Neural progenitor cell (in vitro differentiated cells): ENCODE data around the gene TMEM51. TPM values are rescaled to one million over a fixed set of nuclear protein-coding genes. Genes with fewer than 3 reads are reported as not detected.
A peak's percentile ranks its signal among the peaks of the same experiment; 100 is the strongest.

Experiments used
- DNase-seq: peaks from one replicate; pipeline ENCODE4 v3.0.0-alpha.2; 2016; ENCODE audit warnings: low spot score
- H2AFZ ChIP-seq: fragments of 200-600 bp; sonication (generic); replicated peaks from 2 replicates; pipeline ENCODE4 v1.6.1; 2016; ENCODE audit warnings: antibody characterized with exemption
- H3F3A ChIP-seq: fragments of 200-600 bp; sonication (generic); 2 replicates; pipeline ENCODE4 v1.6.1; 2016; ENCODE audit warnings: antibody characterized with exemption, low read depth
- H3K27ac ChIP-seq: fragments of 200-600 bp; sonication (generic); 2 replicates; pipeline ENCODE4 v1.5.1; 2016; ENCODE audit warnings: mild to moderate bottlenecking
- H3K27me3 ChIP-seq: fragments of 200-600 bp; sonication (generic); 2 replicates; pipeline ENCODE4 v1.6.1; 2016; ENCODE audit warnings: mild to moderate bottlenecking, moderate library complexity
- H3K36me3 ChIP-seq: fragments of 200-600 bp; sonication (generic); 2 replicates; pipeline ENCODE4 v1.5.1; 2016
- H3K4me1 ChIP-seq: fragments of 200-600 bp; sonication (generic); 2 replicates; pipeline ENCODE4 v1.6.1; 2016; ENCODE audit warnings: mixed run types
- H3K4me2 ChIP-seq: fragments of 200-600 bp; sonication (generic); 2 replicates; pipeline ENCODE4 v1.6.1; 2016
- H3K4me3 ChIP-seq: fragments of 200-600 bp; sonication (generic); 2 replicates; pipeline ENCODE4 v1.5.1; 2016
- H3K79me2 ChIP-seq: fragments of 200-600 bp; sonication (generic); 2 replicates; pipeline ENCODE4 v1.6.1; 2016; ENCODE audit warnings: low read depth
- H3K9ac ChIP-seq: fragments of 200-600 bp; sonication (generic); 2 replicates; pipeline ENCODE4 v1.6.1; 2016
- H3K9me3 ChIP-seq: fragments of 200-600 bp; sonication (generic); 2 replicates; pipeline ENCODE4 v1.5.1; 2016; ENCODE audit warnings: low read depth
- H4K20me1 ChIP-seq: fragments of 200-600 bp; sonication (generic); 2 replicates; pipeline ENCODE4 v1.6.1; 2016; ENCODE audit warnings: low read depth
- H3K27ac Mint-ChIP-seq: 3 replicates; pipeline ENCODE4 v1.8.0; 2021; ENCODE audit warnings: mixed read lengths
- H3K27me3 Mint-ChIP-seq: 2 replicates; pipeline ENCODE4 v1.8.0; 2022; ENCODE audit warnings: low read depth, mild to moderate bottlenecking, inconsistent platforms, moderate library complexity, mixed read lengths; ENCODE audit not compliant: insufficient read depth
- H3K36me3 Mint-ChIP-seq: 3 replicates; pipeline ENCODE4 v1.8.0; 2021; ENCODE audit warnings: mixed read lengths
- H3K4me1 Mint-ChIP-seq: 3 replicates; pipeline ENCODE4 v1.8.0; 2021; ENCODE audit warnings: mixed read lengths
- H3K4me3 Mint-ChIP-seq: 3 replicates; pipeline ENCODE4 v1.8.0; 2021; ENCODE audit warnings: mild to moderate bottlenecking, moderate library complexity, mixed read lengths
- H3K9me3 Mint-ChIP-seq: 3 replicates; pipeline ENCODE4 v1.8.0; 2020; ENCODE audit warnings: mixed read lengths
- EZH2 ChIP-seq: fragments of 200-600 bp; sonication (generic); IDR thresholded peaks from 2 replicates; pipeline ENCODE4 v1.6.1; 2017; ENCODE audit warnings: antibody characterized with exemption, mild to moderate bottlenecking, moderate library complexity
- EZH2phosphoT487 ChIP-seq: fragments of 200-600 bp; sonication (generic); IDR thresholded peaks from 2 replicates; pipeline ENCODE4 v1.6.1; 2017; ENCODE audit warnings: antibody characterized with exemption
- total RNA-seq: library from RNA; depleted of rRNA; stranded (reverse); fragments of >200 nt; gene quantifications from 2 replicates; pipeline ENCODE4 v1.2.3, GENCODE V29; 2015; ENCODE audit warnings: low replicate concordance
- TF ChIP-seq, protein P1 (sequence below): fragments of 200-600 bp; sonication (generic); IDR thresholded peaks from 2 replicates; pipeline ENCODE4 v1.5.1; 2017; ENCODE audit warnings: antibody characterized with exemption, mild to moderate bottlenecking

Gene TMEM51
- total RNA-seq, 1 donor from 2014 or later: 5.2 TPM

DNA sequence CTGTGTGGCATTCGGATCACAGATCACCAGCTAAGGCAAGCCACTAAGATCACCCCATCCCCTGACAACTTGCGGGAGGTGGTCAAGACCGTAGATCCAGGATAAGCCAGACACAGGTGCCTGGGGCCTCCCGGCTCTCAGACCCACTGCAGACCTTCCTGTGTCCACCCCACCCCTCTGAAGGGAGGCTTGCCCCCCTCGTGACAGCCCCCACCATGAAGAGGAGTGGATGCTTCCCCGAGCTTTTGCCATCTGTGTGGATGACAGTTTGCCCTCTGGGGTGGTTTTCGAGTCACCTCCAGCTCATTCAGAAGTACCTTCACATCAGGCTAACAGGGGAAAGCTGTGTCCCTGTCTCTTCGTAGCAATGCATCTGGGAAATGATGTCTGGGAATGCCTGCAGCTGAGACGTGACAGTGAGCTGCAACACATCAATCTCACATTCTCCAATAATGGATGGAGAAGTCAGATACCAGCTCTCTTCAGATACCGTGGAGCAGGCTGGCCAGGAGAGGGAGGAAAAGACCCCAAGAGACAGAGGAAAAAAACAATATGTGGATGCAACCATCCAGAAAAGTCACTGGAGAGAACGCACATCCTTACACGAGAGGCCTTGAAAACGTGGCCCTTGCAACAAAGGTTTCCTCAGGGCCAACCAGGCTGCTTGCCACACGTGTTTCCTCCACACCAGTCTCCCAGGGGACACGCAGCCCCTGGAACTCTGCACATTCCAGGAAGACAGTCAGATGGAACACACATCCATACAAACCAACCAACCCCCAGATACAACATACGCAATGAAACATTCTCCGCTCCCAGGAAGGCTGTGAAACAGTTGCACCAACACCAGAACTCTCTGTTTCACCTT is 73.1 kb downstream of the TMEM51 start:
- no peaks in the 10 kb centered on the region for H3K36me3 ChIP-seq
- peak overlapping the region; percentile 82 for H3K27ac Mint-ChIP-seq
- H3K36me3 Mint-ChIP-seq: peaks cover 3% of the 10 kb centered on the region
- H3K27me3 ChIP-seq: no peaks in the 10 kb centered on the region
- H3K9me3 ChIP-seq: no peaks in the 10 kb centered on the region
- DNase-seq: no peak
- H3K4me1 Mint-ChIP-seq: peaks cover 43% of the 10 kb centered on the region
- peaks cover 8% of the 10 kb centered on the region for H3K27me3 Mint-ChIP-seq
- peaks cover 6% of the 10 kb centered on the region for H3F3A ChIP-seq
- no peak overlapping the region for H3K4me3 ChIP-seq
- no peaks in the 10 kb centered on the region for H4K20me1 ChIP-seq
- H3K9me3 Mint-ChIP-seq: no peaks in the 10 kb centered on the region
- H3K4me2 ChIP-seq: no peak overlapping the region
- no peak overlapping the region for H3K4me3 Mint-ChIP-seq
- no peaks in the 10 kb centered on the region for H3K4me1 ChIP-seq
- no peak overlapping the region for H2AFZ ChIP-seq
- TF ChIP-seq EZH2 (no peak), EZH2phosphoT487 (no peak)
- TF ChIP-seq, protein P1, sequence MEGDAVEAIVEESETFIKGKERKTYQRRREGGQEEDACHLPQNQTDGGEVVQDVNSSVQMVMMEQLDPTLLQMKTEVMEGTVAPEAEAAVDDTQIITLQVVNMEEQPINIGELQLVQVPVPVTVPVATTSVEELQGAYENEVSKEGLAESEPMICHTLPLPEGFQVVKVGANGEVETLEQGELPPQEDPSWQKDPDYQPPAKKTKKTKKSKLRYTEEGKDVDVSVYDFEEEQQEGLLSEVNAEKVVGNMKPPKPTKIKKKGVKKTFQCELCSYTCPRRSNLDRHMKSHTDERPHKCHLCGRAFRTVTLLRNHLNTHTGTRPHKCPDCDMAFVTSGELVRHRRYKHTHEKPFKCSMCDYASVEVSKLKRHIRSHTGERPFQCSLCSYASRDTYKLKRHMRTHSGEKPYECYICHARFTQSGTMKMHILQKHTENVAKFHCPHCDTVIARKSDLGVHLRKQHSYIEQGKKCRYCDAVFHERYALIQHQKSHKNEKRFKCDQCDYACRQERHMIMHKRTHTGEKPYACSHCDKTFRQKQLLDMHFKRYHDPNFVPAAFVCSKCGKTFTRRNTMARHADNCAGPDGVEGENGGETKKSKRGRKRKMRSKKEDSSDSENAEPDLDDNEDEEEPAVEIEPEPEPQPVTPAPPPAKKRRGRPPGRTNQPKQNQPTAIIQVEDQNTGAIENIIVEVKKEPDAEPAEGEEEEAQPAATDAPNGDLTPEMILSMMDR: no peak
- no peak overlapping the region for H3K27ac ChIP-seq
- H3K79me2 ChIP-seq: no peaks in the 10 kb centered on the region
- H3K9ac ChIP-seq: no peak overlapping the region

DNA sequence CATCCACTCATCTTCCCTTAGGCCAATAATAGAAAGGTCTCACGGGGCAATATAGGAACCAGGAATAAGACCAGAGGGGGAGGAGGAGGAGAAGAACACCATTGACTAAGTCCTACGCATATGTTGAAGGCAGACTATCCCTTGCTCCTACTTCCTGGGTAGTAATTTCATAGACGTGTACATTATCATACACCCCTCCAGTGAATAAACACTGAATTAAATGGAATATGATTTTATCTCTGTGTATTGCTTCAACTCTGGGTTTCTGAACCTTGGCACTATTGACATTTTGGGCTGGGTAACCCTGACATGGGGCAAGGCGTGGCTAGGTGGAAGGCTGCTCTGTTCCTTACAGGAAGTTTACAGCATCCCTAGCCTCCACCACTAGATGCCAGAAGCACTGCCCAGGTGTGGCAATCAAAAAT is 76.2 kb downstream of the TMEM51 start:
- no peak overlapping the region for H3K27ac Mint-ChIP-seq
- no peaks in the 10 kb centered on the region for H3K27me3 ChIP-seq
- no peak overlapping the region for H3K4me2 ChIP-seq
- peaks cover 6% of the 10 kb centered on the region for H3K4me1 ChIP-seq
- no peaks in the 10 kb centered on the region for H3K9me3 ChIP-seq
- no peak for TF ChIP-seq EZH2phosphoT487
- TF ChIP-seq, protein P1: no peak
- no peak for TF ChIP-seq EZH2
- H3K9me3 Mint-ChIP-seq: peaks cover 3% of the 10 kb centered on the region
- H3F3A ChIP-seq: no peaks in the 10 kb centered on the region
- no peaks in the 10 kb centered on the region for H3K36me3 Mint-ChIP-seq
- no peaks in the 10 kb centered on the region for H3K36me3 ChIP-seq
- H3K4me3 ChIP-seq: no peak overlapping the region
- no peak overlapping the region for H3K27ac ChIP-seq
- DNase-seq: no peak
- no peaks in the 10 kb centered on the region for H4K20me1 ChIP-seq
- no peak overlapping the region for H2AFZ ChIP-seq
- H3K9ac ChIP-seq: no peak overlapping the region
- peaks cover 26% of the 10 kb centered on the region for H3K4me1 Mint-ChIP-seq
- no peak overlapping the region for H3K4me3 Mint-ChIP-seq
- no peaks in the 10 kb centered on the region for H3K79me2 ChIP-seq
- H3K27me3 Mint-ChIP-seq: peaks cover under 1% of the 10 kb centered on the region

- Histone ChIP-seq H3F3A (no peaks in the 10 kb centered on the region), H4K20me1 (no peaks in the 10 kb centered on the region), H3K36me3 (no peaks in the 10 kb centered on the region), H3K27me3 (no peaks in the 10 kb centered on the region), H2AFZ (no peak overlapping the region), H3K4me1 (peaks cover 6% of the 10 kb centered on the region), H3K4me2 (no peak overlapping the region), H3K9me3 (no peaks in the 10 kb centered on the region), H3K4me3 (no peak overlapping the region), H3K79me2 (no peaks in the 10 kb centered on the region), H3K9ac (no peak overlapping the region), H3K27ac (no peak overlapping the region)
- peaks cover 3% of the 10 kb centered on the region for H3K9me3 Mint-ChIP-seq
- H3K27ac Mint-ChIP-seq: no peak overlapping the region
- H3K27me3 Mint-ChIP-seq: peaks cover 3% of the 10 kb centered on the region
- no peak overlapping the region for H3K4me3 Mint-ChIP-seq
- TF ChIP-seq, protein P1: no peak
- TF ChIP-seq EZH2phosphoT487: no peak
- no peak for TF ChIP-seq EZH2
- no peak for DNase-seq
- H3K36me3 Mint-ChIP-seq: no peaks in the 10 kb centered on the region
- H3K4me1 Mint-ChIP-seq: peaks cover 27% of the 10 kb centered on the region
Measured at GRCh38 chr1:15231714-15232201, 78.2 kb downstream of the TMEM51 start.
